Endometrium (tissue), 2 donors: ENCODE data around the gene VTI1A.

Experiments
- FAIRE-seq: peaks from 2 replicates; lab custom pipeline; 2012; peaks lifted over from hg19 to GRCh38; lab: Jason Lieb, UNC
- donor health status: control.
- donor health status: control.

The VTI1A gene

GRCh38 chr10:112546474-112546873 is 99.5 kb downstream of the VTI1A start:
- no peak for FAIRE-seq

GRCh38 chr10:112548535-112549276 is 101.7 kb downstream of the VTI1A start:
- no peak for FAIRE-seq

- no peak for FAIRE-seq
Measured at GRCh38 chr10:112552593-112553110, 105.6 kb downstream of the VTI1A start.

GRCh38 chr10:112553315-112553714 is 106.3 kb downstream of the VTI1A start:
- no peak for FAIRE-seq

GRCh38 chr10:112554263-112554662 is 107.2 kb downstream of the VTI1A start:
- FAIRE-seq, result no peak

GRCh38 chr10:112557197-112557596 is 110.2 kb downstream of the VTI1A start:
- no peak for FAIRE-seq

- no peak for FAIRE-seq
Measured at GRCh38 chr10:112558476-112559142, 111.6 kb downstream of the VTI1A start.

- no peak for FAIRE-seq
Measured at GRCh38 chr10:112559349-112559748, 112.3 kb downstream of the VTI1A start.

GRCh38 chr10:112562122-112562521 is 115.1 kb downstream of the VTI1A start:
- FAIRE-seq, result no peak

GRCh38 chr10:112562809-112563663 is 116.0 kb downstream of the VTI1A start:
- no peak for FAIRE-seq

GRCh38 chr10:112564337-112564736 is 117.3 kb downstream of the VTI1A start:
- FAIRE-seq, result no peak

- peak; percentile 96 for FAIRE-seq
Measured at GRCh38 chr10:112565434-112566053, 118.5 kb downstream of the VTI1A start.

- FAIRE-seq, result no peak
Measured at GRCh38 chr10:112570585-112570984, 123.6 kb downstream of the VTI1A start.

GRCh38 chr10:112579578-112579977 is 132.6 kb downstream of the VTI1A start:
- no peak for FAIRE-seq

- FAIRE-seq, result no peak
Measured at GRCh38 chr10:112580267-112580666, 133.3 kb downstream of the VTI1A start.

GRCh38 chr10:112581921-112582320 is 134.9 kb downstream of the VTI1A start:
- no peak for FAIRE-seq

GRCh38 chr10:112583236-112583939 is 136.4 kb downstream of the VTI1A start:
- FAIRE-seq, result no peak

- FAIRE-seq, result no peak
Measured at GRCh38 chr10:112584276-112584675, 137.3 kb downstream of the VTI1A start.

GRCh38 chr10:112585126-112585525 is 138.1 kb downstream of the VTI1A start:
- no peak for FAIRE-seq

GRCh38 chr10:112585960-112586359 is 138.9 kb downstream of the VTI1A start:
- no peak for FAIRE-seq

GRCh38 chr10:112587729-112588128 is 140.7 kb downstream of the VTI1A start:
- no peak for FAIRE-seq
